ENCODE data around the gene GNS.

- TF ChIP-seq, protein P1, sequence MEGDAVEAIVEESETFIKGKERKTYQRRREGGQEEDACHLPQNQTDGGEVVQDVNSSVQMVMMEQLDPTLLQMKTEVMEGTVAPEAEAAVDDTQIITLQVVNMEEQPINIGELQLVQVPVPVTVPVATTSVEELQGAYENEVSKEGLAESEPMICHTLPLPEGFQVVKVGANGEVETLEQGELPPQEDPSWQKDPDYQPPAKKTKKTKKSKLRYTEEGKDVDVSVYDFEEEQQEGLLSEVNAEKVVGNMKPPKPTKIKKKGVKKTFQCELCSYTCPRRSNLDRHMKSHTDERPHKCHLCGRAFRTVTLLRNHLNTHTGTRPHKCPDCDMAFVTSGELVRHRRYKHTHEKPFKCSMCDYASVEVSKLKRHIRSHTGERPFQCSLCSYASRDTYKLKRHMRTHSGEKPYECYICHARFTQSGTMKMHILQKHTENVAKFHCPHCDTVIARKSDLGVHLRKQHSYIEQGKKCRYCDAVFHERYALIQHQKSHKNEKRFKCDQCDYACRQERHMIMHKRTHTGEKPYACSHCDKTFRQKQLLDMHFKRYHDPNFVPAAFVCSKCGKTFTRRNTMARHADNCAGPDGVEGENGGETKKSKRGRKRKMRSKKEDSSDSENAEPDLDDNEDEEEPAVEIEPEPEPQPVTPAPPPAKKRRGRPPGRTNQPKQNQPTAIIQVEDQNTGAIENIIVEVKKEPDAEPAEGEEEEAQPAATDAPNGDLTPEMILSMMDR (CRISPR knock-in tag; IDR thresholded peaks at IDR 0.05), result no peak
- TF ChIP-seq, protein P2, sequence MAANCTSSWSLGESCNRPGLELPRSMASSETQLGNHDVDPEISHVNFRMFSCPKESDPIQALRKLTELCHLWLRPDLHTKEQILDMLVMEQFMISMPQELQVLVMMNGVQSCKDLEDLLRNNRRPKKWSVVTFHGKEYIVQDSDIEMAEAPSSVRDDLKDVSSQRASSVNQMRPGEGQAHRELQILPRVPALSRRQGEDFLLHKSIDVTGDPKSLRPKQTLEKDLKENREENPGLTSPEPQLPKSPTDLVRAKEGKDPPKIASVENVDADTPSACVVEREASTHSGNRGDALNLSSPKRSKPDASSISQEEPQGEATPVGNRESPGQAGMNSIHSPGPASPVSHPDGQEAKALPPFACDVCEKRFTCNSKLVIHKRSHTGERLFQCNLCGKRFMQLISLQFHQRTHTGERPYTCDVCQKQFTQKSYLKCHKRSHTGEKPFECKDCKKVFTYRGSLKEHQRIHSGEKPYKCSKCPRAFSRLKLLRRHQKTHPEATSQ (CRISPR knock-in tag; IDR thresholded peaks at IDR 0.05; ENCODE audit: borderline replicate concordance), result no peak
- no peak for TF ChIP-seq FUBP1 (CRISPR knock-in tag; IDR thresholded peaks at IDR 0.05; ENCODE audit: borderline replicate concordance)
- no peak for TF ChIP-seq ZNF577 (CRISPR knock-in tag; IDR thresholded peaks at IDR 0.05; ENCODE audit: borderline replicate concordance, low read depth)
- no peak for TF ChIP-seq ZNF225 (CRISPR knock-in tag; IDR thresholded peaks at IDR 0.05)
- no peak for TF ChIP-seq NFYB (CRISPR knock-in tag; IDR thresholded peaks at IDR 0.05)
- TF ChIP-seq, protein P3, sequence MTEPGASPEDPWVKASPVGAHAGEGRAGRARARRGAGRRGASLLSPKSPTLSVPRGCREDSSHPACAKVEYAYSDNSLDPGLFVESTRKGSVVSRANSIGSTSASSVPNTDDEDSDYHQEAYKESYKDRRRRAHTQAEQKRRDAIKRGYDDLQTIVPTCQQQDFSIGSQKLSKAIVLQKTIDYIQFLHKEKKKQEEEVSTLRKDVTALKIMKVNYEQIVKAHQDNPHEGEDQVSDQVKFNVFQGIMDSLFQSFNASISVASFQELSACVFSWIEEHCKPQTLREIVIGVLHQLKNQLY (CRISPR knock-in tag; IDR thresholded peaks at IDR 0.05), result no peak
- TF ChIP-seq RNF2 (conservative IDR thresholded peaks at IDR 0.05; ENCODE audit: low read depth), result no peak
- no peak for TF ChIP-seq ZFY (CRISPR knock-in tag; IDR thresholded peaks at IDR 0.05)
- TF ChIP-seq, protein P4, sequence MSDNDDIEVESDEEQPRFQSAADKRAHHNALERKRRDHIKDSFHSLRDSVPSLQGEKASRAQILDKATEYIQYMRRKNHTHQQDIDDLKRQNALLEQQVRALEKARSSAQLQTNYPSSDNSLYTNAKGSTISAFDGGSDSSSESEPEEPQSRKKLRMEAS (IDR thresholded peaks at IDR 0.05), result no peak
- no peak for TF ChIP-seq ZNF160 (CRISPR knock-in tag; IDR thresholded peaks at IDR 0.05)
- TF ChIP-seq HMG20A (CRISPR knock-in tag; IDR thresholded peaks at IDR 0.05; ENCODE audit: borderline replicate concordance), result no peak
- TF ChIP-seq JUNB (CRISPR knock-in tag; IDR thresholded peaks at IDR 0.05; ENCODE audit: borderline replicate concordance), result no peak
- TF ChIP-seq STAG1 (CRISPR knock-in tag; IDR thresholded peaks at IDR 0.05), result no peak
Measured at GRCh38 chr12:64729909-64730587, 29.2 kb downstream of the GNS start.

Data from HepG2 (cell line).